Activated CD8-positive, alpha-beta memory T cell treated with anti-CD3 and anti-CD28 coated beads for 48 hours (primary cell): ENCODE results near the gene SHBG.
"Not testable (repeated sequence)": the region's sequence is repeated elsewhere in the genome, so short reads cannot be mapped to it uniquely, and the experiment has no call there.

Experiments used
- DNase-seq, 3 experiments: peaks; one replicate each; pipeline ENCODE4 v3.0.0-alpha.2; 2020; ENCODE audit warnings: low read depth in 2 of 3, low spot score in 2 of 3

Gene SHBG

DNA sequence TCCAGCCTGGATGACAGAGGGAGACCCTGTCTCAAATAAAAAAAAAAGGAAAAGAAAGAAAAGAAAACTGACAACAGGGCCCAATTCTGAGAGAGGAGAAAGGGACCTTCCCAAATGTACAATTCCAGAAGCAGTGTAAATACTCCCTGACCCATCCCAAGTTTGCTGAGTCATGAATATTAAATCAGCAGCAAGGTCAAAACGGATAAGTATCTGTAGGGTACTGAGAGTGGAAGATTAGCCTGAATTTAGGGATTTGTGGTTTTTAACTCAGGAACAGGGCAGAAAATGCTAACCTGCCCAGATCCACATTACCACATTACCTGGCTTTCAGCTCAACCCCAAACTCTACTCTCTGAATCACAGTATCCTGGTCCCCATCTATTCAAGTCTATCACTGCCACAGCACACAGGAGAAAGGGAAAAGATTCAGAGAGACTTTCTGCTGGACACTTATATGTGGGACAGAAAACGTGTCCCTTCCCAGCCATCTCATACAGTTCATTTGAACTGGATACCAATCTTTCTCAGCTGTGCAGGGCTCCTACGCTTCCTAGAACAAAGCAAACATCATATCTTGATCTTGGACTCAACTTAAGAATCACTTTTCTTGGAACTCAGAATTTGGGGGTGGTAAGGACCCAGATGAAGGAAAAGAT is 18.2 kb upstream of the SHBG start:
- no peak for DNase-seq

DNA sequence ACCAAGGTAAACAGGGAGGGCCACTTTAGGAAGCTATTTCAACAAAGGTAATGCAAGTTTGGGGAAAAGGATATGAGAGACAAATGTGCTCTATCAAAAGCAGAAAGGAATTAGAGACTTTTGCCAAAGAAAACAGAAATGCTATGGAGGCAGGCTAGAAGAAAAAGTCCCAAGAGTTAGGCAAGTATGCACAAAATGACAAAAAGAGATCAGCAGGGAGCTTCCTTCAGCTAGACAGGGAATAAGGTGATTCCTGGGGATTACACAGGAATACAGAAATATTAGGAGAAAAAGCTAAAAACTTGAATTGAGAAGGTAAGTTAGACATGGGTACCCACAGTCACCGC is 17.7 kb upstream of the SHBG start:
- DNase-seq: no peak

GRCh38 chr17:7613769-7614424 is 16.0 kb upstream of the SHBG start:
- no peak for DNase-seq

DNA sequence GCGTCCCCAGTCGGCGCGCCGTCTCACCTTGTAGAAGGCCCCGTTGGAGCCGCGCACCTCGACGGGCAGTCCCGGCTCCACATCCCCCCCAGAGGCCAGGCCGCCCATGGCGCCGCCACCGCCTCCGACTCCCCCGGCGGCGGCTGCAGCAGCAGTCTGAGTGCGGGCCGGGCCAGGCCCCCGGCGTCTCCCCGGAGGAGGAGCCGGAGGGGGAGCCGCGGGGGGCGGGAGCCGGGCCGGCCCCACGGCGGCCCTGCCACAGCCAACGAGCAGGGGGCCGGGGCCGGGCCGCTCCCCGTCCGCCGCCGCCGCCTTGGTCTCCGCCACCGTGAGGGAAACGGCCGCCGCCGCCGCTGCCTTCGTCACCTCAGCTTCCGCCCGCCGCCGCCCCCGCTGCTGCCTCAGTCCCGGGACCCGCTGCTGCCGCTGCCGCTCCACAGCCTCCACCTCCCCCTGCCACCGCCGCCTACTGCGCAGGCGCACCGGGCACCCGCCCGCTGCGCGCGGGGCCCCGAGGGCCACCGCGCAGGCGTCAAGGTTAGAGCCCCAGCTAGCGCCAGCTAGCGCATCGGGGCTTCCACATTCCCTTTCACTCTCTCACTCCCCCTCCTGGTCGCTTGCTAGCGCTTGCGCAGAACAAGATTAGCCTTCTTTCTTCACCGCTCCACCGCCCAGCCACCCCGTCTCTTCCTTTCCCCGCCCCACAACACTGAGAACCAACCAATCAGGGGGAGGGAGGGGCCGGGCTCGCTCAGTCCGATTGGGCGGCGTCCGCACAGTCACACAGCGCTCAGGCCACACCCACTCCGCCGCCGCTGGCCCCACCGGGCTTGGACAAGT is 15.3 kb upstream of the SHBG start, which contains the start of gene FXR2:
Gene FXR2 (minus strand): TSS at position 473 of the 840 bp plus-strand sequence. CDS start 365 bp downstream, at position 108.
- peak; percentile 94 to 100 (median 95) for DNase-seq

DNA sequence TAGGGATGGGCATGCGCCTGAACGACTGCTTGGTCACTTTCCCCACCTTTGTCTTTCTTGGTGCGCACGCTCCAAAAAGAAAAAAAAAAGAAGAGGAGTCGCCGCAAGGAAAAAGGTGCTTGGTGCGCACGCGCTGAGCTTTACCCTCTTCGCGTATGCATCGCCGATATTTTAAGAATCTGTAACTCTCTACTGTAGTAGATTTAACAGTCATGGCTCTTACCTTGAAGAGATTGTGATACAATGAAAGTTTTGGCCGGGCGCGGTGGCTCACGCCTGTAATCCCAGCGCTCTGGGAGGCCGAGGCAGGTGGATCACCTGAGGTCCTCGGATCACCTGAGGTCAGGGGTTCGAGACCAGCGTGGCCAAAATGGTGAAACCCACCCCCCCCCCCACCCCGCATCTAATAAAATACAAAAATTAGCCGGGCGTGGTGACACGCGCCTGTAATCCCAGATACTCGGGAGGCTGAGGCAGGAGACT is 14.6 kb upstream of the SHBG start:
- DNase-seq: no peak

DNA sequence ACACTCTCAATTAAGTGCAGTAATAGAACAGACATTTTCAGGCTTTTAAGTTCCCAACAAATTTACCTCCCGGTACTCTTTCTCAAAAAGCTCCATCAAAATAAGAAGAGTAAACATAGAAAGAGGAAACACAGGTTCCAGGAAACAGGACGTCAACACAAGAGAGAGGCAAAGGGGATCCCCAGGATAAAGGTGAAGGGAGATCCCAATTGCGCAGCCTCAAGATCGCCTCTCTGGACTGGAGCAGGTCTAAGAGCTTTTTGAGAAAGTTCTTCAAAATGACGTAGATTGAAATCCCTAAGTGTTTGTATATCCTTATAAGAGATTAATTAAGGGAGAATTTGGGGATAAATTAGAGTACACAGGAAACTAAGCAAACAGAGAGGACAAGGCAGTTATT is 11.3 kb upstream of the SHBG start:
- DNase-seq: no peak

DNA sequence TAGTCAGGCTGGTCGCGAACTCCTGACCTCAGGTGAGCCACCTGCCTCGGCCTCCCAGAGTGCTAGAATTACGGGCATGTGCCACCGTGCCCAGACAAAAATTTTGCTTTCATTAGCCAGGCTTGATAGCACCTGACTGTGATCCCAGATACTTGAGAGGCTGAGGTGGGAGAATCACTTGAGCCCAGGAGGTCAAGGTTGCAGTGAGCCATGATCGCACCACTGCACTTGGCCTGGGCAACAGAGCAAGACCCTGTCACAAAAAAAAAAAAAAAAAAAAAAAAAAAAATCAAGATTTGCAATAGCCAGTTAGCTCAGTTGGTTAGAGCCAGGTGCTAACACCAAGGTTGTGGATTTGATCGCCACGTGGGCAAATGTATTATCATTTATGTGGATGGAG is 9.1 kb upstream of the SHBG start:
- DNase-seq: no peak

DNA sequence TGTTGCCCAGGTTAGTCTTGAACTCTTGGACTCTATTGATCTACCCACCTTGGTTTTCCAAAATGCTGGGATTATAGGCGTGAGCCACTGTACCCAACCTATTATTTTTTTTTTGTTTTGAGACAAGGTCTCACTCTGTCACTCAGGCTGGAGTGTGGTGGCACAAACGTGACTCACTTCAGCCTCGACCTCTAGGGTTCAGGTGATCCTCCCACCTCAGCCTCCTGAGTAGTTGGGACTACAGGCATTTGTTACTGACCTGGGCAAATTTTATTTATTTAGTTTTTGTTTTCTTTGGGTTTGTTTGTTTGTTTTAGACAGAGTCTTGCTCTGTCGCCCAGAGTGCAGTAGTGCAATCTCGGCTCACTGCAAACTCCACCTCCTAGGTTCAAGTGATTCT is 6.3 kb upstream of the SHBG start:
- DNase-seq: no peak

GRCh38 chr17:7625749-7626148 is 4.2 kb upstream of the SHBG start:
- not testable (repeated sequence) for DNase-seq

DNA sequence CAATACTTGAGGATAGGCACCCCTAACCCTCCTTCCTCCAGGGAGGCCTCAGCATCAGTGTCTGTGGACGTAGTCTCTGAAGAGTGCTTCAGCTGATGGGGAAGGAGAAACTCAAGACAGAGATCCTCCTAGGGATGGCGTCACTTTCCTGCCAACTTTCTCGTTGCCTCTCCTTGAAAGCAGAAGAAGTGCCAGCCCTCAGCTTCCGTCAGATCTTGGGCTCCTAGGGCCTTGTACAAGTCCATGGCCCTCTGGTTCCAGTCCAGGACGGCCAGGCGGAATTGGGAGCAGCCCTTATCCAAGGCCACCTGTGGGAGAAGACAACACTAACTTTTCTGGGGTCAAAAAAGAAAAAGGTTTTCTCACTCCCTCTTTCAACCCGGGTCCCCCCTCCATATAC is 3.6 kb upstream of the SHBG start:
- DNase-seq: no peak

- no peak for DNase-seq
Measured at GRCh38 chr17:7626956-7627249, 3.0 kb upstream of the SHBG start.

DNA sequence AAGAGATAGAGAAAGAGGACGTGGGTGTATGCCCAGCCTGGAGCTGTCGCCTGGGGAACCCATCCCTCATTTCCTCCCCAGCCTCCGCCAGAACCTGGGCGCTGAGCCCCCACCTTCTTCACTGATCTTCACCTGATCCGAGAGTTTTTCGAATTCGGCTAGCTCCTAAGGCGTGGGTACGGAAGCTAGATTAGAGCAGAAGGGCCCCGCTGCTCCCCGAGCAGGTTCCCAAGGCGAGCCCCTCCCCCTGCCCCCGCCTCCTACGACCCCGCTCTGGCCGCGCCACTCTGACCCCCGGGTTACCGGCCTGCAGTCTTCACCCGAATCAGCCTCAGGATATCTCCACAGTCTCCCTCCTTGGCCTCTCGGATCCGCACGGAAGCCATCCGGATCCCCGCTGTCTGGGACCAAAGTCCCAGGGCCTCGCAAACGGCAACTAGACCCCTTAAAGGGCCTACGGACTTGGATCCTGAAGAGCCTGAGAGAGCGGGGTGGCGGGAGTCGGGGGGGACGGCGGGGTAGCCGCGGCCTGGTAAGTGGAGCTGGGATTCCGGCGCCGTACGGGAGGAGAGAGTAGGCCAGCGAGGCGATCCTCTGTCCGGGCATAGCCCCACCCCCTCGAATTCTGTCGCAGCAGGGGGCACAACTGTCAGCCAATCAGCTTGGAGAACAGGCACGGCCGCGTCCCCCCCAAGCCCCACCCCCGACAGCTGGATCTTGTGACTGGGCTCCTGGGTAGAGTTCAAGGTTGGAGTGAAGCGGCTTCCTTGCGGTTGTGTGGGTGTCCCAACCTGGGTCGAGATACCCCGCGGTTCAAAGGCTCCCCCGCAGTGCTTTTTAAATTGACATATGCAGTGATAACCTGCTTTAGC is 2.4 kb upstream of the SHBG start, which contains the start of gene SAT2:
Gene SAT2 (minus strand): TSS at position 572 of the 872 bp plus-strand sequence. CDS start 186 bp downstream, at position 386.
- peak; percentile 61 to 69 (median 63) for DNase-seq

DNA sequence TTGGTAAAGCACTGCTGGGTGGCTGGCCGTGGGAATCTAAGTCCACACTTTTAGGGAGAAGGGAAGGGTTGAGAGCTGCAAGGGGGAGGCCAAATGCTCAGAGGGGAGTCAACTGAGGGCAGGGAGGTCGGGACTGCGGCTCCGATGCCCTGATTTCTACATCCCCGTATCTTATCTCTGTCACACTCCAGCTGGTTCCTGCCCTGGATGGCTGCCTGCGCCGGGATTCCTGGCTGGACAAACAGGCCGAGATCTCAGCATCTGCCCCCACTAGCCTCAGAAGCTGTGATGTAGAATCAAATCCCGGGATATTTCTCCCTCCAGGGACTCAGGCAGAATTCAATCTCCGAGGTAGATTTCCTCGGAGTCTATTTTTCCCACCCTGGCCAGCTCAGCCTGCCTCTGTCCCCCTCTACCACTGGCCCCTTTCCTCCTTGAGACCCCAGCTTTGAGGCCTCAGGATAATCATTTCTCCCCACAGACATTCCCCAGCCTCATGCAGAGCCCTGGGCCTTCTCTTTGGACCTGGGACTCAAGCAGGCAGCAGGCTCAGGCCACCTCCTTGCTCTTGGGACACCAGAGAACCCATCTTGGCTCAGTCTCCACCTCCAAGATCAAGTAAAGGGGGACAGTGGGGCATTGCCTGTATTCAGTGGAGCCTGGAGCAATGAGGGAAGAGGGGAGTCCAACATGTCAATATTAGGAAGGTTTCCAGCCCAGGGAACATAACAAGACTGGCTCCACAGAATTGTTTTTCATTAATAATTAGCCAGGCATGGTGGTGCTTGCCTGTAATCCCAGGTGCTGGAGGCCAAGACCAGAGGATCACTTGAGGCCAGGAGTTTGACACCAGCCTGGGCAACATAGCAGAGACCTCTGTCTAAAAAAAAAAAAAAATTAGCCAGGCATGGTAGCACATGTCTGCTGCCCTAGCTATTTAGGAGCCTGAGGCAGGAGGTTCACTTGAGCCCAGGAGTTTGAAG is 1.8 kb downstream of the SHBG start:
- no peak for DNase-seq

- no peak for DNase-seq
Measured at GRCh38 chr17:7632492-7632894, 2.6 kb downstream of the SHBG start.

GRCh38 chr17:7633093-7633492 is 3.2 kb downstream of the SHBG start:
- no peak for DNase-seq

DNA sequence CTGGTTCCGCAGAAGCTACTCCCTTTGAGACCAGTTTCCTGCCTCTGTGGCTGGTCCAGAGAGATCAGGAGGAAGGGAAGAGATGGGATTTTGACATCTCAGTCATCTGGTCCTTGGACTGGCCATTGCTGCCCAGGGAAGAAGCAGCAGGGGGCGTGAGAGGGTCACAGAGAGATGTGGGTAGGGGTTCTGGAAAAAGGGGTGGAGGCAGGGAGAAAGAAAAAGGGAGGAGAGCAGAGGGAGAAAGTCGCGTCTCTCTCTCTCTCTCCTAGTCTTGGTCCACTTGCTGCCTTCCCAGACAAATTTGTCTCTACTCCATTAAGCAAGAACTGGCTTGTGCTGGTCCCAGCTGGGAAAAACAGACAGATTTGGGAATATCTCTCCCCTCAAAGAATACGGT is 4.4 kb downstream of the SHBG start:
- no peak for DNase-seq

GRCh38 chr17:7636163-7636562 is 6.2 kb downstream of the SHBG start:
- DNase-seq: no peak

DNA sequence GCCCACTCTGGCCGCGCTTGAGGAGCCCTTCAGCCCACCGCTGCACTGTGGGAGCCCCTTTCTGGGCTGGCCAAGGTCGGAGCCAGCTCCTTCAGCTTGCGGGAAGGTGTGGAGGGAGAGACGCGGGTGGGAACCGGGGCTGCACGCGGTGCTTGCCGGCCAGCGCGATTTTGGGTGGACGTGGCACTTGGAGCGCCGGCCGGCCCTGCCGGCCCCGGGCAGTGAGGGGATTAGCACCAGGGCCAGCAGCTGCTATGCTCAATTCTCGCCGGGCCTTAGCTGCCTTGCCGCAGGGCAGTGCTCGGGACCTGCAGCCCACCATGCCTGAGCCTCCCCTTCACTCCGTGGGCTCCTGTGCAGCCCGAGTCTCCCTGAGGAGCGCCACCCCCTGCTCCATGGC is 10.8 kb downstream of the SHBG start:
- no peak for DNase-seq

DNA sequence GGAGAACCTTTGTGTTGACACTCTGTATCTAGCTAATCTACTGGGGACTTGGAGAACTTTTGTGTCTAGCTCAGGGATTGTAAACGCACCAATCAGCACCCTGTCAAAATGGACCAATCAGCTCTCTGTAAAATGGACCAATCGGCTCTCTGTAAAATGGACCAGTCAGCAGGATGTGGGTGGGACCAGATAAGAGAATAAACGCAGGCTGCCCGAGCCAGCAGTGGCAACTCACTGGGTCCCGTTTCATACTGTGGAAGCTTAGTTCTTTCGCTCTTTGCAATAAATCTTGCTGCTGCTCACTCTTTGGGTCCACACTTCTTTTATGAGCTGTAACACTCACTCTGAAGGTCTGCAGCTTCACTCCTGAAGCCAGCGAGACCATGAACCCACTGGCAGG is 11.7 kb downstream of the SHBG start:
- DNase-seq: not testable (repeated sequence)

DNA sequence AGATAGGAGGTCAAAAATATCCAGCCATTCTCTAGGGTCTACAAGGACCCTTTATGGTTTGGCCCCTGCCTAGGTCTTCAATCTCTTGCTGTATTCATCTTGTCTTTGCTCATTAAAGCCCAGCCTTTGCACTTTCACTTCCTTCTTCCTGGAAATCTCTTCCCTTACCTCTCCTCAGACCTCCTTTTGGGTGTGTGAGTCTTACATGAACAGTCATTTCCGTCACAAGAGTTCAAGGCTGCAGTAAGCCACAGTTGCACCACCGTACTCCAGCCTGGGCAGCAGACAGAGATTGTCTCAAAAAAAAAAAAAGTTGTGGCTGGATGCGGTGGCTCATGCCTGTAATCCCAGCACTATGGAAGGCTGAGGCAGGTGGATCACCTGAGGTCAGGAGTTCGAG is 14.8 kb downstream of the SHBG start:
- DNase-seq: no peak
